ENCODE results near the gene CARD11. TPM values are rescaled to one million over a fixed set of nuclear protein-coding genes. Genes with fewer than 3 reads are reported as not detected.
A peak's percentile ranks its signal among the peaks of the same experiment; 100 is the strongest.
"Not testable (repeated sequence)": the region's sequence is repeated elsewhere in the genome, so short reads cannot be mapped to it uniquely, and the experiment has no call there.

CARD11 gene
- polyA plus RNA-seq, 5 donors, result 2.4 to 4.2 (median 2.9) TPM

DNA sequence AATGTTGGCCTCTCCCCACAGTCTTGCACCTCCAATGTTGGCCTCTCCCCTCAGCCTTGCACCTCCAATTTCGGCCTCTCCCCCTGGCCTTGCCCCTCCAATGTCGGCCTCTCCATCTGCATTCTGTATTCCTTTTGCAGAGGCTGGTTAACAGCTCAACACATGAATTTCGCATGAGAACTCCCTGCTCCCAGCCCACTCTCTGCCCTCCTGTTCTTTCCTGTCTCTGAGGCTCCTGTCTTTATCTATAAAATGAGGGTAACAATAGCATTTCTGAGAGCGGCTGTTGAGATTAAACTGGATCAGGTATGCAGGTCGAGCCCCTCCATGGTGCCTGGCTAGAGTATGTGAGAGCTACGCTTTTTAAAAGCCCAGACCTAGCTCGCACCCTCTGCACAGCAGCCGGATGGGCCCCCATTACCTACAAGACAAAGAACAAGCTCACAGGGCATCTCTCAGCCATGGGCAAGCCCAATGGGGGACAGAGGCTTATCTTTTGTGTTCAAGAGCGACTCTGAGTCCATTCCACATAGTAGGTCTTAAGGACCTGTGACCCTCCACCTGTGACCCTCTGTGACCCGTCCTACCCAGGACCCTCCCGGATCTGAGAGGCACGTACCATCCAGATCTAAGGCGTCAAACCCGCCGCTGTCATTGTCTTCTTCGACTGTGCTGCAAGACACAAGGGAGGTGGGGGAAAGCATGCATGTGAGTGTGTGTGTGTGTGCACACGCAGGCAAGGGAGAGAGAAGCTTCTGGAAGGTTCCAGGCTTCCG lies 117.4 kb downstream of the CARD11 start:
- DNase-seq, result no peak

DNA sequence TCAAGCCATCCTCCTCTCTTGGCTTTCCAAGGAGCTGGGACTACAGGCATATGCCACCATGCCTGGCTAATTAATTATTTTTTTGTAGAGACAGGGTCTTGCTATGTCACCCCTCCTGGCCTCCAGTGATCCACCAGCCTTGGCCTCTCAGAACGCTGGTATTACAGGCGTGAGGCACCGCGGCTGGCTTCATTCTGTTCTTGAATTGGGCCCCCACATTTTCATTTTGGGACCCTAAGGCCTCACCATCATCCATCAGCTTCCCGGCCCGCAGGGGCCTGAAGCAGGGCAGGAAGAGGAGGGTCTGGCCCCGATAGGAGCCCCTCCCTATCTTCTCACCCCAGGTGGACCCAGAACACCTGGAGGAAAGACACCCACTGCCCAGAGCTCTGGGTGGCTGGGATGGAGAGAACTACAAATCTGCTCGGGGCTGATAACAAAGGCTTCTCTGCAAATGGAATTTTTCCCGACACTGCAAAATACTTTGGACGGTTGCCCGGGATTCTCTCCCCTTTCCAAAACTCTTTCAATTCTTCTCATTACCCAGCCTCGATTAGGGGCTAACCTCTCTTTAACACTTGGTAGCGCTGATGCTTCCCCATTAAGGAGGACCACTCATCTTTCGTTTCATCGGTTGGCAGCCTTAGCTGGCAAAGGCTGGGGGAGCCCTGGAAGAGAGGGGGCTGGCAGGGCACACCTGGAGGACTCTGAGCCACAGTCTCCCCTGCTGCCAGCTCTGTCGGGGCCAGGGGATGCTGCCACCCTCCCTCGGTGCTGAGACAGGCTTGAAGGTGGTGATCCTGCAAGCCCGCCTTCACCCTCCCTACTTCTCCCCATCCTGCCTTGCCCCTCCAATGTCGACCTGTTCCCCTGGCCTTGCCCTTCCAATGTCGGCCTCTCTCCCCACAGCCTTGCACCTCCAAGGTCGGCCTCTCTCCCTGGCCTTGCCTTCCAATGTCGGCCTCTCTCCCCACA lies 118.5 kb downstream of the CARD11 start:
- DNase-seq, result peak; percentile 26 to 37

DNA sequence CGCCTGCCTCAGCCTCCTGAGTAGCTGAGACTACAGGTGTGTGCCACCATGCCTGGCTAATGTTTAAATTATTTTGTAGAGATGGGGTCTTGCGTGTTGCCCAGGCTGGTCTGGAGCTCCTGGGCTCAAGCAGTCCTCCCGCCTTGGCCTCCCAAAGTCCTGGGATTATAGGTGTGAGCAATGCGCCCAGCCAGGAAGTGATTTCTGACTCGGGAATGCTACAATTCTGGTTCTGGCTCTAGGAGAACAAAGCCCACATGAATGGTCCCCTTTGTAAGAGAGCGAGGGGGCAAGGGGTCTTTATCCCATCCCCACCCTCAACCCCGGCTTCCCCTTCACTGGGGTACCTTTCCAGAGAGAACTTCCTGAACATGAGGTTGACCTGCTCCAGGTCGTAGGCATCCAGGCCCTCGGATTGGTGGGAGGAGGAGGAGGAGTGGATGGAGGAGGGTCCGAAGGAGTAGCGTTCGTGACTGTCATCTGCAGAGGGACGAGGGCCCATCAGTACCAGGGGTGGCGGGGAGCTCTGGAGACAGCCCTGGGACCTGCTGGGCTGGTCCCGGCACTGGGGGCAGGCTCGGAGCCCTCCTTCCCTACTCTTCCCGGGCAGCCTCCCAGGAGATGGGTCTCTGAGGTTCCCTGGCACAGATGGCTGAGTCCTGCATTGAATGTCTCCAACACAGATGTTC lies 119.6 kb downstream of the CARD11 start:
- no peak for DNase-seq

DNA sequence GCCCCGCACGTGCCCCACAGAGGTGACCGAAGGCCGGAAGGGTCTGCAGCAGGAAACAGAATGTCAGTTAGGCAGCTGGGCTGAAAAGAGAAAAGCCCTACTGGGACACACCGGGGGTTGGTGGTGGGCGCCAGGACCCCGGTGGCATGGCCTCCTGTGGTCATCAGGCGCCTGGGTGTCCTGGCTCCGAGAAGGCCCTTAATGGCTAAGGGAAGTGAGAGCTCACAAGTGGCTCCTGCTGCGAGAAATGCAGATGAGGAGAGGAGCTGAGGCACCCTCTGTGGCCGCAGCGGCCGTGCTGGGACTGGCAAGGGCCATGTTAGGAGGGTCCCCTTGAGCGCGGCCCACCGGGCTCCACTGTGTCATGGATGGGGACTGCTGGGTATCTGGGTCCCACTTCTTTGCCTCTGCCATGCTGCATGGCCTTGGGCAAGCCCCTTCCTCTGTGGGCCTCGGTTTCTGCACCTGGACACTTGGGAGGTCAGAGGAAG lies 120.3 kb downstream of the CARD11 start:
- DNase-seq, result no peak

DNA sequence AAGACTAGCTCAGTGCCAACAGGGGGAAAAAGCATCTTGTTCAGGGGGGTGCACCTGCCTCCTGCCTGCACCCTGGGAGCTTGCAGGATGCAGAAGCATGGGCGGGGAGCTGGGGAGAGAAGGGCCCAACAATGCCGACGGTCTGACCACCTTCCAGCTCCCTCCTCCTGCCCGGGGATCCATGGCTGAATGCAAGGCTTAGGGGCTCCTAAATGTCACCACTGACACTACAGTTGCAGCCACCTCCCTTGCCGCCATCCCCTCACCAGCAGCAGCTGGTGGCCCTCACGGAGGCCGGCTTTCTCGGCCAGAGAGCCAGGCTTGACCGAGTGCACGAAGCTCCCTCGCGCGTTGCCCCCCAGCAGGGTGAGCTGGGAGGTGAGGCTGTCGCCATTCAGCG lies 120.8 kb downstream of the CARD11 start:
- no peak for DNase-seq

DNA sequence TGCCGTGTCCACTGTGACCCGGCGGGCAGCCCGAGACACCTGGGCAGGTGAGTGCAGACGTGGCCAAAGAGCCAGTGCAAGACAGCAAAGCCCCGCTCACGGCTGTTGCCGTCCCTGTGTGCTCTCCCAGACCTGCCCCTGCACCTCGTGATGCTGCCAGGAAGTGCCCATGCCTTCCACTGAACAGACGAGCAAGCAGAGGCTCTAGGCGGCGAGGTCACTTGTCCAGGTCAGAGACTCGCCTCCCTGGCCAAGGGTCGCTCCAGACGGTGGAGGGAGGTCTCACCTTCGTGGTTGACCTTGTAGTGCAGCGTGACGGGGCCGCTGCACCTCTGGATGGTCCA lies 121.3 kb downstream of the CARD11 start:
- DNase-seq, result no peak

DNA sequence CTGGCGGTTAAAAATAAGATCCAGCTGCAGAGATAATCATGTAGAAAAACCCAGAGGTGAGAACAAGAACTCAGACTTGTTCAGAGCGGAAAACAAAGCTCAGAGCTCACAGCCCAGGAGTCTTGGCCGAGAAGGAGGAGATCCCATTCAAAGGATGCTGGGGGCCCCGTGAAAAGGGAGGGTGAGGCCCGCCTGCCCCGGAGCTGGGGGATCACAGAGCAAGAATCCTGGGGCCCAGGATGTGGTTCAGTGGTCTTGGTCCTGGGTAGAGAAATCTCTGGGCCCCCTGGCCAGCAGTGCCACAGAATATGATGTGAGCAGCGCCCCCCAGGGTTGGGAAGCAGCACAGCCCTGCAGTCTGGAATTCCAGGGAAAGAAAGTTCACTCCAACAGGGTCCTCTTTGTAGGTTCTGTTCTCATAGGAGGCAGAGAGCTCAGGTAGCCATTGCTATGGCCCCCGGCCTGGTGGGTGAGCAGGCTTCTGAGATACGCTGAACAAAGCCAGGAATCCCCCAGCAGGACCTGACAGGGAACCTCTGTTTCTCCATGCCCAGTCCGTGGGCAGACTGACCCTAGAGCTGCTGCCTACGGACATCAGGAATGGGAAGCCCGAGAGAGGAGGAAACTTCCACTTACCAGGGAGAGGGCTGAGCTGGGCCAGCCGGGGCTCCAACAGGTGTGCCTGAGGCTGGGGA lies 121.9 kb downstream of the CARD11 start:
- no peak for DNase-seq

DNA sequence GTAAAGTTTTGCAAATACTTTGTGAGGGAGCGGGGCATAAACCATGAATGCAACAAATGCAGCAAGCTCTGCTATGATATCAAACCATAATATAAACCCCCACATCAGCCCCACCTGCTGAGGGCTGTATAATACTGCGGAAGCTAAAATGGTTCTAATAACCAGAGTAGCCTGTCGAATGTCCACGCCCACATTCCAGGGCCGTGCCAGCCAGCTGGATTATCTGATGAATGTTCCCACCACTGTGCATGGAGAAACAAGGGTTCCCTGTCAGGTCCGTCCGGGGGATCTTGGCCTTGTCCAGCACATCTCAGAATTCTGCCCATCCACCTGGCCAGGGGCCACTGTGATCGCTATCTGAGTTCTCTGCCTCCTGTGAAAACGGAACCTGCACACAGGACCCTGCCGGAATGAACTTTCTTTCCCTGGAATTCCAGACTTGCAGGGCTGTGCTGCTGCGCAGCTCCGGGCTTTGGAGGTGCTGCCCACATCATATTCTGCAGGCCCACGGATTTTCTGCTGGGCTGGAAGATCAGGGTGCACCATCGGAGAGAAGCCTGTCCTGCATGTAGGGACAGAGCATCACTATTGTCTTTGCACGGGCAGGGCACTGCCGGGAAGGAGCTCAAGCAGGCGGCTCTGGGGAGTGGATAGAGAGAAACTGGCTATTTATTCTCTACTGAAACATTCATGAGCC lies 122.6 kb downstream of the CARD11 start:
- DNase-seq, result no peak

DNA sequence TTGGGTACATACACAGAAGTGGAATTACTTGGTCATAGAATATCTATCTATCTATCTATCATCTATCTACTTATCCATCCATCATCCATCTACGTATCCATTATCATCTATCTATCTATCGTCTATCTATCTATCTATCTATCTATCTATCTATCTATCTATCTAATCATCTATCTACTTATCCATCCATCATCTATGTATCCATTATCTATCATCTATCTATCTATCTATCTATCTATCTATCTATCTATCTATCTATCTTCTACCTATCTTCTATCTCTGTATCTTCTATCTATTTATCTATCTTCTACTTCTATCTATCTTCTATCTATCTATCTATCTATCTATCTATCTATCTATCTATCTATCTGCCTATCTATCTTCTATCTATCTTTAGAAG lies 123.2 kb downstream of the CARD11 start:
- DNase-seq, result not testable (repeated sequence)

DNA sequence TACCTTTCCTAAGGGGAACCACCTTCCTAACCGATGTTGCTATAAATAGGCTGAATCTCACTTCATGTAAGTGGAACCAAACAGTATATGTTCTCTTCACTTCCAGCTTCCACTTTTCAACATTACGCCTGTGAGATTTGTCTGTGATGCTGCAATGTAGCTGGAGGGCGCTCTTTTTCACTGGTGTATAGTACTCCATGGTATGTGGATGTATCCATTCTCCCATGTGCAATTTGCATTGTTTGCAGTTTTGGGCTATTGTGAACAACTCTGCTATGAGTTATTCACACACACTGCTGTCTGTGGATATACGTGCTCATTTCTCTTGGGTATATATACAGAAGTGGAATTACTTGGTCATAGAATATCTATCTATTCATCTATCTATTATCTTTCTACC lies 123.6 kb downstream of the CARD11 start:
- DNase-seq, result no peak

DNA sequence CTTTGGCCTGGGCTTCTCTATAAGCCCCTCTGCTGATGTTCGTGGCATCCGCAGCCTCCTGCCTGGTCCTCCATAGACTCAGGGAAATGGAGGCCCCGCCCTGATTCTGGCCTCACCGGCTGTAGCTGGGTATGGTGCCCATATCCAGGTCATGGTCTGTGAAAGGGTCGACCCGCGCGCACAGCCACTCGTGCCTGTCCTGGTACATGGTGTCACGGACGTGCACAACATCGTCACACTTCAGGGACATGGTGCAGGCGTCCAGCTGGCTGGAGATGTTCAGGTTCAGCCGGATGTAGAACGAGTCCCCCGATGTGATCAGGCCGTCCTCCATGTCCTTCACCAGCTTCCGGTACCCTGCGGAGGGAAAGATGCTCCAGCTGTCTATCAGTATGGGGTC lies 124.4 kb downstream of the CARD11 start:
- no peak for DNase-seq

DNA sequence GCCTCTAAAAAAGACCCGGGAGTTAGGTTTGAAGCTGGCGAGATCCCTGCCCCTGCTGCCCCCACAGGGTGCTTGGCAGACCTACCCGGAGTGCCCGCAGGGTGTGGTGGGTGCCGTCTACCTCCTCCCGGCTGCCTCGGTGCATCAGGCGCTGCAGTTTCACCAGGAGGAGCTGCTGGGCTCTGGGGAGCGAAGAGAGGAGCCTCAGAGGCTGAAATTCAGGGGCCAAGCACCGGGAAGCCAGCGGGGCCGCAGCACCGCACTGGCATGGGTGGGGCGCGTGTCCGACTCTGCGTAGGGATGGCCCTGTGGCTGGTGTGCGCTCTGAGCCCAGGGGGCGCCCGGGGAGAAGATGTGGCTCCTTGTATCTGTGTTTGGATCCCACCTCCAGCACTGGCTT lies 125.3 kb downstream of the CARD11 start:
- no peak for DNase-seq

DNA sequence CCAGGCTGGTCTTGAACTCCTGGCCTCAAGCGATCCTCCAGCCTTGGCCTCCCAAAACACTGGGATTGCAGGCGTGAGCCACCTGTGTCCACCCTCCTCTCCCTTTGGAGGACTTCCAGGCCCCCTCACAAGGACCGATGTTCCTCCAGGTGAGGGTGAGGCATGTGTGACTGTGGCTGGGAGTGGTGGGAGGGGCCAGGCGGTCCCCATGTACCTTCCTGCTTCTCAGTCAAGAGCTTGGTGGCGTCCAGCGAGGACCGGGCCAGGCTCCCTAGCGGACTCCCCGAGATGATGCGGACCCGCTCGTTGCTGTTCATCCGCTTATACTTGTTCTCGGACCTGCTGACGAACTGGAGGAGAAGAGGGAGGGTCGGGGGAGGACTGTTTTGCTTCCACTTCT lies 128.6 kb downstream of the CARD11 start:
- no peak for DNase-seq

DNA sequence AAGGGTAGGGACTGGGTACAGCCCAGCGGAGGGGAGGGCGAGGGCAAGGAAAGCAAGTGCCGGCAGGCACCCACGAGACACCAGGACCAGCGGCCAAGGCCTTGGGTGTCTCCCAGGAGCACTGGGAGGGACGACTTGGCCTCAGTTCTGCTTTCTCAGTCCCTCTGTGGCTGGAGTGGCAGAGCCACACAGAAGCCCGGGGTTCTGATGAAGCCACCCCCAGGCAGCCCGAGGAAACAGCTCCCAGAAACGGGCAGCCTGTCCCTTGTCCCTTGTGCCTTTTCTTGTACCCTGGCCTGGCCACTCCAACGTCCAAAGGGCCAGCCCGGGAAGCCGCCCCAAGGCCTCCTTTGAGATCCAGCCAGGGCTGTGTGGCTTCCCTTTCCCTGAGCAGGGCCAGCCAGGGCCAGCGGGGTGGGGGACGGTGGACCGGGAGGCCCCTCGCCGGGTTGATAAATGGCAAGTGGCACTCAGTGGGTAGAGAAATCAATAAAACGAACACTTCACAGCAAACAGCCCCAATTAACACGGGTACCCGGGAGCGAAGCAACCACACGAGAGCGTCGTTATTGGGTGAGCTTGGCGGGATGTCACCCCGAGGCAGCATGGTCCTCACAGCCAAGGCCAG lies 129.8 kb downstream of the CARD11 start:
- DNase-seq, result no peak

DNA sequence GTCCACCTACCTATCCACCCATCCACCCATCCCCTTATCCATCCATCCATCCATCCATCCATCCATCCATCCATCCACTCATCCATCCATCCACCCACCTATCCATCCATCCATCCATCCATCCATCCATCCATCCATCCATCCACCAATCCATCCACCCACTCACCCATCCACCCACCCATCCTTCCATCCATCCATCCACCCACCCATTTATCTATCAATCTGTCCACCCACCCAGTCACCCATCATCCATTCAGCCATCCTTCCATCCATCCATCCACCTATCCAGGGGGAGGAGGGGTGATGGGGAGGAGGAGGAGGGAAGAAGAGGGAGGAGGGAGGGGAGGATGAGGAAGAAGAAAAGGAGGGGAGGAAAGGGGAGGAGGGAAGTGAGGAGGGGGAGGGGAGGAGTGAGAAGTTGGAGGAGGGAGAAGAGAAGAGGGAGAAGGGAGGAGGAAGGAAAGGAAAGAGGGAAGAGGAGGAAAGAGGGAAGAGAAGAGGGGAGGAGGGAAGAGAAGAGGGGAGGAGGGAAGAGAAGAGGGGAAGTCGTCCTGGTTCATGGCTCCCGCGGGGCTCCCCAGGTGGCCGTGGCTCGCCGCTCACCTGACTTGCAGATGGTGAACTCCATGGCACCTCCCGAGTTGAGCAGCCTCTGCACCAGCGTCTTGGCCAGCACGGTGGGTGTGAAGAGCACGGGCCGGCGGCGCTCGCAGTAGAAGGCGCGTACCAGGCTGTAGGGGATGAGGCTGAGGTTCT lies 130.8 kb downstream of the CARD11 start:
- DNase-seq, result no peak

DNA sequence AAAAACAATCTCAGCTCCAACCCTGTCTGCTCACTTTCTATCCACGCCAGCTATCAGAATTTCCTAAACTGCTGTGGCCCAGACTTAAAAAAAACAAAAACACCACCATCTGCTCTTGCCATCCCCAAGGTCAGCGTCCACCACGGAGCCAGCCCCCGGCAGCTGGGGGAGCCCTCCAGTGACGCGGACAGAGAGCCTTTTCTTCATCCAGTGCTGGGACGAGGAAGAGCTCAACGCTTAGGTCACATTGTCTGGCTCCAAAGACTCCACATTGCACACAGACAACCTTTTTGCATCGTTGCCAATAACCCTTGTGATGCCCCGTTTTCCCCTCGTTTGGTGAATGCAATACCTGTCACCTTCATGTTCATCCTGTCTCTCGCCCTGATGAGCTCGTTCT lies 132.2 kb downstream of the CARD11 start:
- DNase-seq, result no peak

DNA sequence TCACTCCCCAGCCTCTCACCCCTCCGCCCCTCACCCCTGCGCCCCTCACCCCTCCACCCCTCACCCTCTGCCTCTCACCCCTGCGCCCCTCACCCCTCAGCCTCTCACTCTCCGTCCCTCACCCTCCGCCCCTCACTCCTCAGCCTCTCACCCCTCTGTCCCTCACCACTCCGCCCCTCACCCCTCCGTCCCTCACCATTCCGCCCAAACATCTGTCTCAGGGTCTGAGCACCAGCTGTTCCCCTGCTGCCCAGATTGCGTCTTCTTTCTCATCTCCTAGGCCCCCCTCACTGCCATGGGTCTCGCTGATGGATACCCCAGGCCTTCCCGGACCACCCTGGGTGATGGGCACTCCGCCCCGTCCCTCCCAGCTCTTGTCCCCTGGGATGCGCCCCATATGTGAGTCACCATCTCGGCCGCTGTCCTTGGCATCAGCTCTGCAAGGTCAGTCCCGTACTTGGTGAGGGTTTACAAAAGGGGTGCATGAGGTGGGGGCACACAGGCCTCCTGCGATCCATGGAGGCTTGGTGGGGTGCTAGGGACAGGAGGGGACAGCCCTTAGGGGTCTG lies 134.1 kb downstream of the CARD11 start:
- DNase-seq, result no peak

DNA sequence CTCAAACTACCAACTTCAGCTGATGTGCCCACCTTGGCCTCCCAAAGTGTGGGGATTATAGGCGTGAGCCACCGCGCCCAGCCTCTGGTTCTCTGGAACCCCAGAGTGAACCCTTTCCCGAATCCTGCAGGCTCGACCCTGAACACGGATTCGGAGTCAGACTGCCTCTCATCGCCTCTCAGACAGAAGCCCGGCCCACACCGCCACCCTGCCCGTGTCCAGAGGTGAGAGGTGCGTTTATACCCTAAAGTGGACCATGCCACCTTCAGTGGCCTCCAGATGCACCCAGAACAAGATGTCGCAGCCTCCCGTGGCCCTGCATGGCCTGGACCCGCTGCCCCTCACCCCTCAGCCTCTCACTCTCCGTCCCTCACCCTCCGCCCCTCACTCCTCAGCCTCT lies 134.6 kb downstream of the CARD11 start:
- no peak for DNase-seq

DNA sequence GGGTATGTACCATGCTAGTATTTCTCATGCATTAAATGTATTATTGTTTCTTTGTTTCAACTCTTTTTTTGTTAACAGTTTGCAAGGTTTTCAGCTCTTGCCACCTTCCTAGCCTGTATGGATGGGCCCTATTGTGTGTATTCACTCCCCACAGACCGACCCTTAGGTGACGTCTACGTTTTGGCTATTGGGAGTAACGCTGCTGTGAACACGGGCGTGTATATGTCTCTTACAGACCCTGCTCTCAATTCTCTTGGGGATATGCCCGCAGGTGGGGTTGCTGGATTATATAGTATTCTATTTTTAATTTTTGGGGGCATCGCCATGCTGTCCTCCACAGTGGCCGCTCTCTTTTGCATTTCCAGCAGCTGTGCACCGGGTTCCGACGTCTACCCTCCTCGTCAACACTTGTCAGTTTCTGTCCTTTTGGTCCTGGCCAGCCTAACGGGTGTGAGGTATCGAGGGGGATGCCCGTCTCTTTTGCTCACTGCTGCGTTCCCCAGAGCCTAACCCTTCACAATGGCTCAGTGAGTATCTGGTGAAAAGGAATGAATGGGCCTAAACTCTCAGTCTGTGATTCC lies 135.5 kb downstream of the CARD11 start:
- DNase-seq, result no peak
